GM19193 (cell line): ENCODE measurements around the gene DLX4.

Source experiments
- POLR2A ChIP-seq: IDR thresholded peaks from 4 replicates; pipeline ENCODE4 v1.6.1; 2011; ENCODE audit not compliant: insufficient read depth, insufficient read length; ENCODE audit errors: extremely low read depth

Gene DLX4

DNA sequence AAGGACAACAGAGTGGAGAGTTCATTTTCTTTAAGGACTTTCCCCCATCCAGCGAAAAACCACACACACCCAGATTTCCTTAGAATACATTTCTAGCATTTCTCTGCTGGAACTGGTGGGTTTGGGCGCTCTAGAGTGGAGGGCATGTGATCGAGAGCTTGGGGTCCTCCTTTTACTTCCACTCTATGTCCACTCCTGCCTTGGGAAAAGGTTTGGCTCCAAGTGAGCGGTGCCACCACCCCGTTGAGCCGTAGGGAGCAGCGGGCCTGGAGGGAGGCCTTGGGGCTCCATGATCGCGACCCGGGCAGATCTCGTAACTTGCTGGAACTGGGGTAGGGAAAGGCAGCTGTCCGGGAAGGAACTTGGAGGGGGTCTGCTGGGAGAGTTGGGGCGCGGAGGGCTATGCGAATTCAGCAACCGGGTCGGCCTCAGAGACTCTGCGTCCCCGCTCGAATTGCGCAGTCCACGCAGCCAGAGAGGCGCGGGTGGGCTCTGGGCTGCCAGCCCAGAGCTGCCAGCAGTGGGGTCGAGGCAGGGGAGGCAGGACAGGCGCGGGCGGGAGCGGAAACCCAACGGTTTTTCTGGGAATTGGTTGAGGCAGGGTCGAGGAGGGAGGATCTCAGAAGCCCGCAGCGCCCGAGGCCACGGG lies 2.3 kb downstream of the DLX4 start:
- TF ChIP-seq POLR2A: no peak

DNA sequence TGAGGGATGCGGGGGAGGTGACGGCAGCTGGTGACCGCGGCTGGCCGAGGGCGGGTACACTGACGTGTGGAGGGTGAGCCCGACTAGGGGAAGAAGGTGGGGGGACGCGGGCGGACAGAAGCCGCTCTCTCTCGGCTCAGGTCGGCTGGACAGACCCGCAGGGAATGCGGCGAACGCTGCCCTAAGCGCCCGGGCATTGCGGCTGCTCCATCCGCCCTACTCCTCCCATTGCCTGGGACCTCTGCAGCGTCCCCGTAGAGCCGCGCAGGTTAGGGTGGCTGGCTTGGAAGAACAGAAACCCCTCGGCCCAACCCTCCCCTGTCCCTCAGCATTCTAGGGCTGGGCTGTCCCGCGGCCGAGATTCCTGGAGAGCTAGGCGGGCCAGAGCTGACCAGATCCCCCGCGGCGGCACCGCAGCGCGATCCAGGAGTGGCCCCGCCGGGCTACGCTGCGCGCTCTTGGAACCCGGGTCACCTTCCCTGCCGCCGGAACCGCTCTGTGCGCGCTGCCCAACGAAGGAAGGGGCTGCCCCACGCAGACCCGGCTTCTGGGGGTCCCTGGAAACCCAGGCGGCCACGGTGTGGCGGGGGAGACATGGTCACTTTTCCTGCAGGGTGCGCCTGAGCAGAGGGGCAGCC lies 3.0 kb downstream of the DLX4 start:
- TF ChIP-seq POLR2A: no peak

DNA sequence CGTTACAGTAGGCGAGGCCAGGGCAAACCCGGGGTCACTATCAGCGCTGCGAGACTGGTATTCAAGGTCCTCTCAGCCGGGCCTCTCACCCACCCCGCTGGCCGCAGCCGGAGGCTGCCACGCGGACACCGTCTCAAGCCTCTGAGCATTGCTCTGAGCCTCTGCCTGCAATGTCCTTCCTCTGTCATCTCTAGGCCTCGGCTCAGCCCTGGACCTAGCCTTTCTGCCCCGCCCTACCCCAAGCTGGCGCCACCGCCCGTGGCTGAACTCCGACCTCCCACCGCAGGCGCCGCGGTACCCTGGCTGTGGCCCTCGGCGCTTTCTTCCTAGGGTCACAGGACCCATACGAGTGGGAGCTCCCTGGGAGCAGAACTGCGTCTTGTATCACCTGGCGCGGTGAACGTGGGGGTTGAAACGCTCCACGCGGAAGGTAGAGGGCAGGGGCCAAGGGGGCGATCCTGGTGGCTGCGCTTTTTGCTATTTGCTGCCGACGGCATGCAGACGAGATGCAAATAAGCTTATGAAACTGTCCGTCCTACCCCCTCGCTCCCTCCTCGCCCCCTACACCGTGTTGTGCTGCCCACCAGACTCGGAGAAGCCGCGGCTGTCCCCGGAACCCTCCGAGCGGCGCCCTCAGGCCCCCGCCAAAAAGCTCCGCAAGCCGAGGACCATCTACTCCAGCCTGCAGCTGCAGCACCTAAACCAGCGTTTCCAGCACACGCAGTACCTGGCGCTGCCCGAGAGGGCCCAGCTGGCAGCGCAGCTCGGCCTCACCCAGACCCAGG lies 3.7 kb downstream of the DLX4 start:
- no peak for TF ChIP-seq POLR2A

DNA sequence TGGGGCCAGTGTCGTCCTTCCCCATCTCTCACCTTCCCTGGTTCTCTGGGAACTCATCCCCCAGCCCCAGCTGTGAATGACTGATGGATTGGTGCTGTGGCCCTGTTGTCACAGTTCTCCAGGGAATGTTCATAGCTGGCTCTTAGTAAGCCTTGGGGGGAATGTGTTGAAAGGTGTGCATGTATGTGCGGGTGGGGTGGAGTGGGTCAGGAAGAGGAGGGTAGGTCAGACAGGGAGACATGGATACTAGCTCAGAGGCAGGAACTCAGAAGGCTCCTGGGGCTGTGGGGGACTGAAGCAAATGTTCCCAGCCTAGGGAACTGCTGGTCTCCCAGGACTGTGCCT lies 4.3 kb downstream of the DLX4 start:
- no peak for TF ChIP-seq POLR2A

DNA sequence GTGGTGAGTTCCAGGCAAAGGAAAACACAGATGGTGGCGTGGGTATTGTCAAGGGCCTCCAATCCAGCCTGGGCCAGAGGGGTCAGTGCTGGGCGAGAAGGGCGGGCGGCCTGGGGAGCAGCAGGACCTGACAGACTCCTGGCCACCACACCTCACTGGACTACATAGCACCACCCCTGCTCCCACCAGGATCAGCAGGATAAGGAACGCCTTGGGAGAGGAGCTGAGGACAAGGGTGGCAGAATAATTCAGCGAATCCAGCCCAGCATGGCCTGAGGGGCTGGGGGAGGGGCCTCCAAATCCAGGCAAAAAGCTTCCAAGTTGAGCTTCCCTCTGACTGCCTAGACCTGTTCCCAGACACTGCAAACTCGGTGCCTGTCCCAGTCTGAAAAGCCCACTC lies 6.5 kb downstream of the DLX4 start:
- TF ChIP-seq POLR2A: no peak

DNA sequence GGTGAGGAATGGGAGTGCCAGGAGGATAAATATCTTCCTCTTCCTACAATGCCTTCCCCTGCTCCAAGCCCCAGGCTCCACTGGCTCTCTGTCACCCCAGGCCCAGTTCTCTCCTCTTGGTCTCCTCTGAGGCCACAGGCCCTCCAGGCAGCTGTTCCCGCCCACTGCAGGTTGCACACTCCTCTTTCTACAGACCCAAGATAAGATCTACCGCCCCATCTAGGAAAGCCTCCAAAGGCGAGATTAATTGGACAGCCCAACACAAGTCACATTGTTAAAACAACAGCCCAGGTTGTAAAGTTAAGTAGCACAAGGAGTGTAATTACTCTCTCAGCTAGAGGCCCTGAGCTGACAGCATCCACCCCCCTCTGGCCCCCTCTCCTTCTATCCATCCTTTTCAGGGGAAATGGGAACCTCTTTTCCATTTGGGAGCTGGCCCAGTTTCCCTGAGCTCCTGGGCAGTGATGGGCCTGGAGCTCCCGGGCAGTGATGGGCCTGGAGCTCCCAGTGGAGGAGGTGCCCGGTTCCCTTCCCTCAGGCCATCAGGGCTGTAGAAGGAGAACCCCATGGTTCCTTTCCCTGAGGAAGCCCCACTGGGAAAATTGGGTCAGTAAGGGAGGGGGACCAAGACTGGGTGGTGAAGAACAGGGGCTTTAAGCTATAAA lies 7.3 kb downstream of the DLX4 start:
- no peak for TF ChIP-seq POLR2A

DNA sequence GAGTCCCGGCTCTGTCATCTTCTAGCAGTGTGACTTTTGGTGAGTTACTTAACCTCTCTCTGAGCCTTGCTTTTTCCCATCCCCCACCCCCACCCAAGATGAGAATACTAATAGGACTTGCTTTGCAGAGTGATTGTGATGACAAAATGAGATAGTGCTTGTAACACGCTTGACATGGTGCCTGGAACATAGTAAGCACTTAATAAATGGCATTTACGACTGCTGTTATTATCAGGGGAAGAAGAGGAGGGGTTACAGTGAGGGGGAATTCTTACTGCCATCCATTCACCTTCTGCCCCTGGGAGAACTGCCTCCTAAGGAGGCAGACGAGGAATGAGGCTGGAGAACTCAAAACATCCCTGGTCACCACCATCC lies 7.8 kb downstream of the DLX4 start:
- TF ChIP-seq POLR2A: no peak

DNA sequence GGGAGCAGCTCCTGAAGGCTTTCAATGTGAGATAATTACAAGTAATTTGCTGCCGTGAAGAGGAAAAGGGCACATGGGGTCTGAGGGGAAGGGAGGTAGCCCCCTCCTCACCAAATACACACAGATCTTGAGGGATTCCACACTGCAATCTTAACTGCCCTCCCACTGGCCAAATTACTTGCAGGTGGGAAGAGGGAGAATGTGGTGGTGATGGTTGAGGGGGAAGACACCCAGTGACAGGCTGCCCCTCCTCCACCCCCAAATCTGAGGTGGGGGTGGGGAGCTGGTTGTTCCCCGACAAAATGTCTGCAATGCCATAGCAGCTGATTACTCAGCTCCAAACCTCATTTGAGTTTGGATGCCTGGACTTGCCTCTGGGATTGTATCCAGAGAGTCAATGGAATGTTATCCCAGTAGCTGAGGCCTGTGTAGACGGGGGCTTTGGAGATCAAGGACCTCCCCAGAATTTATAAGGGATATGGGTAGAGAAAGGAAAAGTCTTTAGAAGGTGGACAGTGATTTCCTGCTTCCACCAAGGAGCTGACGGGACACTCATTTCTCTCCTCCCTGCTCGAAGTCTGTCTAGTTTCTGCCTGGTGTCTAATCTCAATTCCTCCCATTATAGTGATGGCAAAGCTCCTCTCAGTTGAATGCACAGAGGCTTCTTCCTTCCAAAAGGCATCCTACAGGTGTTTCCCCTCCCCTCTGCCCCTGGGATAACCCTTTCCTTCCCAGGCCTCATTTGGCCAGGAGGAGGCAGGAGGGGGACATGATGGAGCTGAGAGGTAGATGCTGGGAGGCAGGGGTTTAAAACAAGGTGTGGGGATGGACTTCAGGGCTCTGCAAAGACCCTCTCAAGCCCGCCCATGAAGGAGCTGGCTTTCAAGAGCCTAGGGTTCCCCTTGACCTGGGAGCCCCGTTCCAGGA lies 8.7 kb downstream of the DLX4 start:
- TF ChIP-seq POLR2A: no peak

DNA sequence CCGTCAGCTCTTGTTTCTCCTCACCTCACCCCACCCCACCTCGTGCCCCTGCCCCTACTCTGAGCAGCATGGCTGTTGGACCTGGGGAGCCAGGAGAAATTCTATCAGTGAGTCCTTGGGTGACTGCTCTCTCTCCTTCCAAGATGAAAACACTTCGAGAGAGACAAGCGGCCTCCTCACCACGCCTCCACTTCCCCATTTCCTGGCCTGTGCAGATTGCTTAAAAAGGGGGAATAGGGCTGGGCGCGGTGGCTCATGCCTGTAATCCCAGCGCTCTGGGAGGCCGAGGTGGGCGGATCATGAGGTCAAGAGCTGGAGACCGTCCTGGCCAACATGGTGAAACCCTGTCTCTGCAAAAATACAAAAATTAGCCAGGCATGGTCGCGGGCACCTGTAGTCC lies 9.5 kb downstream of the DLX4 start:
- no peak for TF ChIP-seq POLR2A

DNA sequence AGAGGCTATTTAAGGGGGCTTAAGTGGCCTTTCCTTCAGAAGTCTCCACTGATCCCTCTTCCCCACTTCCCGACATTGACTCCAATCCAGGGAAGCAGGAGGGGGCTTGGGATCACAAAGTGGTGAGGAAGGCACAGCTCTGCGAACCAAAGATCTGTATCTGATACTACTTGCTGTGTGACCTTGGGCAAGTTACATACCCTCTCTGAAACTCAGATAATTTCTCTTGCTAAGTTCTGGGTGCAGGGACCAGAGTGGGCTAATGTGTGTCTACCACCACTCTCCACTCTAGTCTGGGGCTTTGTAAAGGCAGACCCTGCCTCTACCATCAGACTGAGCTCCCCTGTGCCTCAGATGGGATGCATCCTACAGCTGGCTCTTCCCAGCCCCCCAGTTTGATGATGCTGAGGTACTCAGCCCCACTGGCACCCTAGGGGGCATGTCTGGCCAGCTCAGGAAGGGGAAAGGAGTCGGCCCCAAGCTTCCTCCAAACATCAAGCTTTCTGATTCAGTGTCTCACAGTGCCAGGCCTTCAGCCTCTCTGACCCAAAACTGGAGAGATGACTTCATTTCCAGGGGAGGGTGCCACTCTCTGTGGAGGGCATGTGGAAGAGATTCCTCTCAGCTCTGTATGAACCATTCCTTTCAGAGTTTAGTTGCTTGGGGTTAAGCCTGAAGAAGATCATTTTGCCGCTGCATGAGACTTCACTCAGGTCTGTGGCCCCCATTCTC lies 10.9 kb downstream of the DLX4 start:
- TF ChIP-seq POLR2A: no peak

DNA sequence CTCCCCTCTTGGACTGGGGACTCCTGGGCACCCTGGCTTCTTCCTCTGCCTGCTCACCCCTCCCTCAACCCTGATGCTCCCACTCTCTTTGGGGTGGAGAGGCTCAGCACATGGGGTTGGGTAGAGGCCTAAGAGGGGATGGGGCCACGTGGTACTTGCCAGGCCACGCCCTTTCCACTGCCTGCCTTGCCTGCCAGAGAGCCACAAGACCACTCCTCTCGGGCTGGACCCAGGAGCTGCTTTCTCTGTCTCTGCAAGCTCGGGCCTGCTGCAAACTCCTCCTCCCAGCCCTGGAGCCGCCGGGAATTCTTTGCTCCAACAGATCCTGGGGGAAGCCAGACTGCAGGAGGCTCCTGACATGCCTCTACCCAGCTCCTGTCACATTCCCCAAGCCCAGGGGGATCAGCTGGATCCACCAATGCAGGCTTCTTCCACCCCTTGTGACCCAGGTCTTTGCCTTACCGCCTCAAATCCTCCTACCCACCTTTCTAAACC lies 11.8 kb downstream of the DLX4 start:
- TF ChIP-seq POLR2A: no peak

DNA sequence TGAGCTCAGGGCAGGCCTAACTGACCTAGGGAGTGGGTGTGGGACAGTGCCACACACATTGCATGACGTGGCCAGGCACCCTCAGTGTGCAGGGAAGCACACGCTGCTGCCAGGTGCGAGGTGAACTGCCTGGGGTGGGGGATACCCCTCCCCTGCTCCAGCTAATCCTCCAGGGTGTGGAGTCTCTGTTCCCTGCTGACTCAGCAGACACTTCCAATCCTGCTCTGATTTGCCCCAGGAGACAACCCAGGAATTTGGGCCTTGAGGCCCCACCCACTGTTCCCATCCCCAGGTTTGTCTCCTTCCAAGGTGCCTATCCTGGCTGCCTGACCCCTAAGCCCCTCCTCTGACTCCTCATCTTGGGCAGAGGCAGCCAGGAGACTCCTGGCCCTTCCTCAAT lies 15.3 kb downstream of the DLX4 start:
- no peak for TF ChIP-seq POLR2A

DNA sequence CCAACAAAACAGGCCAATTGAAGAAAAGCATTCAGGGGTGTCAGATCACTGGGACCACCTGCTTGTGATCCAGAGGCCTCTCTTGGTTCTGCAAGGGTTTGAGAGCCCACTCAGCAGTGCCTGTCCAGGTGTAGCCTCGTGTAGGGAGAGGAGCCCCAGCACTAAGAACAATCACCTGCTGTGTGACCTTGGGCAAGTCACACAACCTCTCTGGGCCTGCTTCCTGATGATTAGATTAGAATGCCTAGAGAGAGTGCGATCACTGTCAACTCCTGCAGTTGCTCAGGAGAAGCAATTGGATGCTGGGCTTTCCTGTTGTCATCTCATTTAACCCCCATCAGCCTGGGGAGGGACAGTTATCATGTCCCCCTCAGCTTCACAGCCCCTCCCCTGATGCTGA lies 15.8 kb downstream of the DLX4 start:
- TF ChIP-seq POLR2A: no peak

DNA sequence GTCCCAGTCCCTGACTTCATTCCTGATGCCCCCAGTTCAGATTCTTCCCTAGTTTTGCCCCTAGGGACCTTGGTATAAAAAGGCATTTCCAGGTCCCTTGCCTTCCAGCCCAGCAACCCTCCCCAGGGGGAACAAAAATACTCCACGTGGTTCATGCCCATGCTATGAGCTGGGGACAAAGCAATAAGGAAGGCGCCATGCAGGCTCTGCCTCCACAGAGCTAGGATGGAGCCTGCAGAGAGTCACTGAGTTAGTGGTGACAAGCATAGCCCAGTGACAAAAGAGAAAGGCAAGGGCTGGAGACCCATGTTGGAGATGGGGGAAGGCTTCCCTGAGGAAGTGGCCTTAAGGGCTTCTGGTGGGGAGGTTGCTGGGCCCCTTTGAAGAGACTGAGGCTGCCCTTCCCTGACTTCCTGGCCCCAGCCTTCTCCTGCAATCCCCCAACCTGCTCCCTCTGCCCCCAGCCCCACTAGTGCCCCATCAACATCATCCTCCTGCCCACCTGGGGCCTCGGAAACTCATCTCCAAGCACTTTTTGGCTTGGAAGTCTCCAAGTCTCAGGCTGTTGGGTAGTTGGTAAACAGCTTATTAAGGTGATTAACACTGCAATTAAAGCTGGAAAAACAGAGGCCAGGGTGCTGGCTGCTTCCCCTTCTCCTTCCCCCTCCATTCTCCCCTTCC lies 16.5 kb downstream of the DLX4 start:
- TF ChIP-seq POLR2A: no peak
